ENCODE data around the gene HOXA4.

The HOXA4 gene

DNA sequence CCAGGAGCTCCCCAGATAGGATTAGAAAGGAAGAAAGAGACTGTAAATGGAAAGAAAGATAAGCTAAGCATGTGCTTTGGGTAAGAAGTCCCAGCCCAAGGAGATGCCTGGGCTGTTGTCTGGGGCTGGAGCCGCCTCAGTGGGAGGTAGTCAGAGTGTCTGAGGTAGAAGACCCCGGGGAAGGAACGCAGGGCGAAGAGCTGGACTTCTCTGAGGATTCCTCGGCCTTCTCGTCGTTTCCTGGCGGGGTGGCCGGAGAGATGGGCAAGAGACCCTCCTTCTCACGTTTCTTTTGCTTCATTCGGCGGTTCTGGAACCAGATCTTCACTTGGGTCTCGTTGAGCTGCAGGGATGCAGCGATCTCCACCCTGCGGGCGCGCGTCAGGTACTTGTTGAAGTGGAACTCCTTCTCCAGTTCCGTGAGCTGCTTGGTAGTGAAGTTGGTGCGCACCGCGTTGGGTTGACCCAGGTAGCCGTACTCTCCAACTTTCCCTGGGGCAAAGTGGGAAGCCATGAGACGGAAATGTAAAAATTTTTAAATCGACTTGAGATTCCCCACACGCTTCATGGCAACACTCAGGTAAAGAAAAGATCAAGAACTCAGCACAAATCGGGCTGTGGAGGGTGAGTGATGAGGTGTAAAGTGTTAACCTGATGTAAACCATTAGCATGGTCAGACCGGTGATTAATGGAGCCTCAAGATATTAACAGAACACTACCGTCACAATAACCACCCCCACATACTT lies 36.1 kb downstream of the HOXA4 start:
- Histone ChIP-seq H3K4me3 (ENCODE audit: low read length) (peak overlapping the region; percentile 90), H3K36me3 (ENCODE audit: control insufficient read depth, low read length) (no peaks in the 10 kb centered on the region), H3K4me2 (ENCODE audit: low read length) (peak overlapping the region; percentile 89), H4K20me1 (ENCODE audit: control insufficient read depth, insufficient read depth, low read depth, low read length) (no peaks in the 10 kb centered on the region), H3K4me1 (ENCODE audit: control insufficient read depth, low read length) (peaks cover 36% of the 10 kb centered on the region), H3K9me2 (replicated peaks; ENCODE audit: control insufficient read depth, low read length) (no peaks in the 10 kb centered on the region), H3K27ac (ENCODE audit: low read depth, low read length) (no peak overlapping the region), H3F3A (ENCODE audit: control insufficient read depth, insufficient read depth) (peaks cover 1% of the 10 kb centered on the region; the same call in 1 of the 2 replicates), H3K27me3 (ENCODE audit: control insufficient read depth, low read length) (peaks cover 27% of the 10 kb centered on the region), H3K9me3 (ENCODE audit: control insufficient read depth, insufficient read depth, low read length) (no peaks in the 10 kb centered on the region), H3K79me2 (ENCODE audit: control insufficient read depth, low read length) (peaks cover 15% of the 10 kb centered on the region)
- TF ChIP-seq, protein P1, sequence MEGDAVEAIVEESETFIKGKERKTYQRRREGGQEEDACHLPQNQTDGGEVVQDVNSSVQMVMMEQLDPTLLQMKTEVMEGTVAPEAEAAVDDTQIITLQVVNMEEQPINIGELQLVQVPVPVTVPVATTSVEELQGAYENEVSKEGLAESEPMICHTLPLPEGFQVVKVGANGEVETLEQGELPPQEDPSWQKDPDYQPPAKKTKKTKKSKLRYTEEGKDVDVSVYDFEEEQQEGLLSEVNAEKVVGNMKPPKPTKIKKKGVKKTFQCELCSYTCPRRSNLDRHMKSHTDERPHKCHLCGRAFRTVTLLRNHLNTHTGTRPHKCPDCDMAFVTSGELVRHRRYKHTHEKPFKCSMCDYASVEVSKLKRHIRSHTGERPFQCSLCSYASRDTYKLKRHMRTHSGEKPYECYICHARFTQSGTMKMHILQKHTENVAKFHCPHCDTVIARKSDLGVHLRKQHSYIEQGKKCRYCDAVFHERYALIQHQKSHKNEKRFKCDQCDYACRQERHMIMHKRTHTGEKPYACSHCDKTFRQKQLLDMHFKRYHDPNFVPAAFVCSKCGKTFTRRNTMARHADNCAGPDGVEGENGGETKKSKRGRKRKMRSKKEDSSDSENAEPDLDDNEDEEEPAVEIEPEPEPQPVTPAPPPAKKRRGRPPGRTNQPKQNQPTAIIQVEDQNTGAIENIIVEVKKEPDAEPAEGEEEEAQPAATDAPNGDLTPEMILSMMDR (IDR thresholded peaks at IDR 0.05; ENCODE audit: low read depth, low read length, poor library complexity, severe bottlenecking), result no peak
- no peak for TF ChIP-seq EZH2phosphoT487 (IDR thresholded peaks at IDR 0.05; ENCODE audit: borderline replicate concordance, low read length)

DNA sequence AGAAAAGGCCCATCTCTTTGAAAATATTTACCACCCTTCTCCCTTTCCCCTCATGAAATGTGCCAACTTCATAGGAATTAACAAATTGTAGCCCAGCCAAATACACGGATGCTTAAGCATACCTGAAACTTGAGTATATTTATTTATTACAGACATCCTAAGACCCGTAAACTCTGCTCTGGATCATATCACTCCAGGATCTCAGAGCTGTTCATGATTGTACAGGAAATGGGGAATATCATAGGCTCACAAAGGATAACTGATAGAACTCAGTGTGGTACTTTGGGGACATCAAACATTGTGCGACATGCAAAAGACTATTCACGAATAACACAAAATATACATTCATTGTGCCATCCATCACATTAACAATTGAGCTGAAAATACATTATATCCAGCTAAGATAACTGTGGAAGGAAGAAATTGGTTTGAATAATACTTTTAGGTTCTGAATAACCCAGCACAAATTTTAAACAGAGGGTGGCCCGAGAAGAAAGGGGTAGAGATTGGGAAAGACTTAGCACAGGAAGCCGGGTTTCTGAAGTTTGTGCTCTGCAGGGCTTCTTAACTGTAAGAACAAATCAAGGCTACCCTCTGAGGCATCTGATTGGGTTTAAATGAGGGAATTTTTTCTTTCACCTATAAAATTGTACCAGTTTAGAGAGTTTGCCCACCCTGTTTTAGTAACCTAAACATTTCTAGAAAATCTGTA lies 37.2 kb downstream of the HOXA4 start:
- H3K79me2 ChIP-seq (ENCODE audit: control insufficient read depth, low read length), result peaks cover 15% of the 10 kb centered on the region
- H4K20me1 ChIP-seq (ENCODE audit: control insufficient read depth, insufficient read depth, low read depth, low read length), result no peaks in the 10 kb centered on the region
- TF ChIP-seq, protein P1 (IDR thresholded peaks at IDR 0.05; ENCODE audit: low read depth, low read length, poor library complexity, severe bottlenecking), result no peak
- TF ChIP-seq EZH2phosphoT487 (IDR thresholded peaks at IDR 0.05; ENCODE audit: borderline replicate concordance, low read length), result no peak
- H3K4me2 ChIP-seq (ENCODE audit: low read length), result no peak overlapping the region
- H3F3A ChIP-seq (ENCODE audit: control insufficient read depth, insufficient read depth), result no peaks in the 10 kb centered on the region
- peaks cover 31% of the 10 kb centered on the region for H3K27me3 ChIP-seq (ENCODE audit: control insufficient read depth, low read length)
- H3K4me1 ChIP-seq (ENCODE audit: control insufficient read depth, low read length), result peaks cover 36% of the 10 kb centered on the region
- no peak overlapping the region for H3K4me3 ChIP-seq (ENCODE audit: low read length)
- H3K36me3 ChIP-seq (ENCODE audit: control insufficient read depth, low read length), result no peaks in the 10 kb centered on the region
- H3K9me2 ChIP-seq (replicated peaks; ENCODE audit: control insufficient read depth, low read length), result no peaks in the 10 kb centered on the region
- H3K27ac ChIP-seq (ENCODE audit: low read depth, low read length), result no peak overlapping the region
- no peaks in the 10 kb centered on the region for H3K9me3 ChIP-seq (ENCODE audit: control insufficient read depth, insufficient read depth, low read length)

DNA sequence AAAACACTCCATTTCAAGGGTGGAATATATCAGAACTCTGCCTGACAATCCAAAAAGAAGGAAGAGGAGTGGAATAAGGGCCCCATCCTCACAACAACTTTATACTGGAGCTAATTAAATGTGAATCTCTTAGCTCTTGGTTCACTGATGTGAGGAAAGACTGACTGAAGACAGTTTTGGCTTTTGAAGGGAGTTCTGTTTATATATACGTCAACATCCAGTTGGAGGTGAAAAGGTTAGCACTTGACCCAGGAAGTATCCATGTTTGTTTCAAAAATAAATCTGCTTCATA lies 37.8 kb downstream of the HOXA4 start:
- peaks cover 12% of the 10 kb centered on the region for H3K79me2 ChIP-seq (ENCODE audit: control insufficient read depth, low read length)
- H4K20me1 ChIP-seq (ENCODE audit: control insufficient read depth, insufficient read depth, low read depth, low read length), result no peaks in the 10 kb centered on the region
- H3K9me2 ChIP-seq (replicated peaks; ENCODE audit: control insufficient read depth, low read length), result no peaks in the 10 kb centered on the region
- H3K9me3 ChIP-seq (ENCODE audit: control insufficient read depth, insufficient read depth, low read length), result no peaks in the 10 kb centered on the region
- TF ChIP-seq, protein P1 (IDR thresholded peaks at IDR 0.05; ENCODE audit: low read depth, low read length, poor library complexity, severe bottlenecking), result no peak
- no peak for TF ChIP-seq EZH2phosphoT487 (IDR thresholded peaks at IDR 0.05; ENCODE audit: borderline replicate concordance, low read length)
- no peak overlapping the region for H3K27ac ChIP-seq (ENCODE audit: low read depth, low read length)
- 0 out of 2 replicates have a peak overlapping the region, but pooled peaks have one; percentile 10 for H3K4me2 ChIP-seq (ENCODE audit: low read length)
- peaks cover 31% of the 10 kb centered on the region for H3K27me3 ChIP-seq (ENCODE audit: control insufficient read depth, low read length)
- peaks cover 36% of the 10 kb centered on the region for H3K4me1 ChIP-seq (ENCODE audit: control insufficient read depth, low read length)
- no peak overlapping the region for H3K4me3 ChIP-seq (ENCODE audit: low read length)
- no peaks in the 10 kb centered on the region for H3F3A ChIP-seq (ENCODE audit: control insufficient read depth, insufficient read depth)
- H3K36me3 ChIP-seq (ENCODE audit: control insufficient read depth, low read length), result no peaks in the 10 kb centered on the region

All from DOHH2 (cell line).